ENCODE data around the gene HSP90B1. TPM values are rescaled to one million over a fixed set of nuclear protein-coding genes. Genes with fewer than 3 reads are reported as not detected.

HSP90B1 gene
- total and polyA plus RNA-seq, 4 donors: 374 to 594 (median 433) TPM

GRCh38 chr12:103901518-103902173 is 28.6 kb upstream of the HSP90B1 start:
- H3K36me3 ChIP-seq (ENCODE audit: control insufficient read depth, insufficient read depth, low read length): no peaks in the 10 kb centered on the region
- WGBS (ENCODE audit: insufficient coverage): 83% methylated on average over 6 of the region's 7 CpGs
- no peak overlapping the region for H3K27ac ChIP-seq (ENCODE audit: low read depth, low read length)
- H3K4me3 ChIP-seq (ENCODE audit: low read depth, low read length): no peak overlapping the region
- H3K4me1 ChIP-seq (ENCODE audit: control insufficient read depth, insufficient read depth, low read length): no peaks in the 10 kb centered on the region
- H3K9me3 ChIP-seq (ENCODE audit: control insufficient read depth, insufficient read depth, low read length): no peaks in the 10 kb centered on the region
- H3K27me3 ChIP-seq (ENCODE audit: control insufficient read depth, insufficient read depth, low read length): no peaks in the 10 kb centered on the region
- no peak for DNase-seq (ENCODE audit: low read depth in 4 of 6, low spot score in 6 of 6)

- WGBS (ENCODE audit: insufficient coverage): 88% methylated on average over 1 of the region's 1 CpG
- Histone ChIP-seq H3K9me3 (ENCODE audit: control insufficient read depth, insufficient read depth, low read length) (no peaks in the 10 kb centered on the region), H3K4me1 (ENCODE audit: control insufficient read depth, insufficient read depth, low read length) (no peaks in the 10 kb centered on the region), H3K27me3 (ENCODE audit: control insufficient read depth, insufficient read depth, low read length) (no peaks in the 10 kb centered on the region), H3K4me3 (ENCODE audit: low read depth, low read length) (no peak overlapping the region), H3K27ac (ENCODE audit: low read depth, low read length) (no peak overlapping the region), H3K36me3 (ENCODE audit: control insufficient read depth, insufficient read depth, low read length) (no peaks in the 10 kb centered on the region)
- DNase-seq (ENCODE audit: low read depth in 4 of 6, low spot score in 6 of 6): no peak
Observed at GRCh38 chr12:103903993-103904392, 26.2 kb upstream of the HSP90B1 start.

- no peak overlapping the region for H3K27ac ChIP-seq (ENCODE audit: low read depth, low read length)
- H3K9me3 ChIP-seq (ENCODE audit: control insufficient read depth, insufficient read depth, low read length): no peaks in the 10 kb centered on the region
- H3K27me3 ChIP-seq (ENCODE audit: control insufficient read depth, insufficient read depth, low read length): no peaks in the 10 kb centered on the region
- H3K36me3 ChIP-seq (ENCODE audit: control insufficient read depth, insufficient read depth, low read length): no peaks in the 10 kb centered on the region
- no peak overlapping the region for H3K4me3 ChIP-seq (ENCODE audit: low read depth, low read length)
- 80% methylated on average over 1 of the region's 4 CpGs for WGBS (ENCODE audit: insufficient coverage)
- DNase-seq (ENCODE audit: low read depth in 4 of 6, low spot score in 6 of 6): no peak
- H3K4me1 ChIP-seq (ENCODE audit: control insufficient read depth, insufficient read depth, low read length): no peaks in the 10 kb centered on the region
Observed at GRCh38 chr12:103905730-103906349, 24.4 kb upstream of the HSP90B1 start.

- no peak for DNase-seq (ENCODE audit: low read depth in 4 of 6, low spot score in 6 of 6)
- Histone ChIP-seq H3K27ac (ENCODE audit: low read depth, low read length) (no peak overlapping the region), H3K9me3 (ENCODE audit: control insufficient read depth, insufficient read depth, low read length) (no peaks in the 10 kb centered on the region), H3K4me1 (ENCODE audit: control insufficient read depth, insufficient read depth, low read length) (no peaks in the 10 kb centered on the region), H3K36me3 (ENCODE audit: control insufficient read depth, insufficient read depth, low read length) (no peaks in the 10 kb centered on the region), H3K4me3 (ENCODE audit: low read depth, low read length) (no peak overlapping the region), H3K27me3 (ENCODE audit: control insufficient read depth, insufficient read depth, low read length) (no peaks in the 10 kb centered on the region)
Observed at GRCh38 chr12:103908246-103908541, 22.0 kb upstream of the HSP90B1 start.

- H3K27ac ChIP-seq (ENCODE audit: low read depth, low read length): no peak overlapping the region
- H3K36me3 ChIP-seq (ENCODE audit: control insufficient read depth, insufficient read depth, low read length): no peaks in the 10 kb centered on the region
- DNase-seq (ENCODE audit: low read depth in 4 of 6, low spot score in 6 of 6): no peak
- no peaks in the 10 kb centered on the region for H3K27me3 ChIP-seq (ENCODE audit: control insufficient read depth, insufficient read depth, low read length)
- H3K9me3 ChIP-seq (ENCODE audit: control insufficient read depth, insufficient read depth, low read length): no peaks in the 10 kb centered on the region
- 50% methylated on average over 1 of the region's 2 CpGs for WGBS (ENCODE audit: insufficient coverage)
- H3K4me1 ChIP-seq (ENCODE audit: control insufficient read depth, insufficient read depth, low read length): no peaks in the 10 kb centered on the region
- H3K4me3 ChIP-seq (ENCODE audit: low read depth, low read length): no peak overlapping the region
Observed at GRCh38 chr12:103908877-103909276, 21.3 kb upstream of the HSP90B1 start.

- H3K27ac ChIP-seq (ENCODE audit: low read depth, low read length): no peak overlapping the region
- no peak overlapping the region for H3K4me3 ChIP-seq (ENCODE audit: low read depth, low read length)
- DNase-seq (ENCODE audit: low read depth in 4 of 6, low spot score in 6 of 6): no peak
- H3K27me3 ChIP-seq (ENCODE audit: control insufficient read depth, insufficient read depth, low read length): no peaks in the 10 kb centered on the region
- H3K9me3 ChIP-seq (ENCODE audit: control insufficient read depth, insufficient read depth, low read length): no peaks in the 10 kb centered on the region
- H3K4me1 ChIP-seq (ENCODE audit: control insufficient read depth, insufficient read depth, low read length): no peaks in the 10 kb centered on the region
- H3K36me3 ChIP-seq (ENCODE audit: control insufficient read depth, insufficient read depth, low read length): no peaks in the 10 kb centered on the region
- no CpG with 5 or more reads among the region's 1 CpG for WGBS (ENCODE audit: insufficient coverage)
Observed at GRCh38 chr12:103909811-103910210, 20.4 kb upstream of the HSP90B1 start.

- no peak overlapping the region for H3K27ac ChIP-seq (ENCODE audit: low read depth, low read length)
- H3K4me1 ChIP-seq (ENCODE audit: control insufficient read depth, insufficient read depth, low read length): no peaks in the 10 kb centered on the region
- DNase-seq (ENCODE audit: low read depth in 4 of 6, low spot score in 6 of 6): no peak
- no peak overlapping the region for H3K4me3 ChIP-seq (ENCODE audit: low read depth, low read length)
- H3K36me3 ChIP-seq (ENCODE audit: control insufficient read depth, insufficient read depth, low read length): no peaks in the 10 kb centered on the region
- no peaks in the 10 kb centered on the region for H3K27me3 ChIP-seq (ENCODE audit: control insufficient read depth, insufficient read depth, low read length)
- no peaks in the 10 kb centered on the region for H3K9me3 ChIP-seq (ENCODE audit: control insufficient read depth, insufficient read depth, low read length)
- WGBS (ENCODE audit: insufficient coverage): no CpG with 5 or more reads among the region's 1 CpG
Observed at GRCh38 chr12:103912069-103912468, 18.1 kb upstream of the HSP90B1 start.

GRCh38 chr12:103913100-103913499 is 17.1 kb upstream of the HSP90B1 start:
- Histone ChIP-seq H3K4me1 (ENCODE audit: control insufficient read depth, insufficient read depth, low read length) (no peaks in the 10 kb centered on the region), H3K9me3 (ENCODE audit: control insufficient read depth, insufficient read depth, low read length) (no peaks in the 10 kb centered on the region), H3K36me3 (ENCODE audit: control insufficient read depth, insufficient read depth, low read length) (no peaks in the 10 kb centered on the region), H3K27me3 (ENCODE audit: control insufficient read depth, insufficient read depth, low read length) (no peaks in the 10 kb centered on the region), H3K27ac (ENCODE audit: low read depth, low read length) (no peak overlapping the region), H3K4me3 (ENCODE audit: low read depth, low read length) (no peak overlapping the region)
- 82% methylated on average over 2 of the region's 3 CpGs for WGBS (ENCODE audit: insufficient coverage)
- DNase-seq (ENCODE audit: low read depth in 4 of 6, low spot score in 6 of 6): no peak

GRCh38 chr12:103915306-103915705 is 14.9 kb upstream of the HSP90B1 start:
- Histone ChIP-seq H3K4me3 (ENCODE audit: low read depth, low read length) (no peak overlapping the region), H3K9me3 (ENCODE audit: control insufficient read depth, insufficient read depth, low read length) (no peaks in the 10 kb centered on the region)
- 63% methylated on average over 6 of the region's 8 CpGs for WGBS (ENCODE audit: insufficient coverage)

GRCh38 chr12:103917873-103918272 is 12.3 kb upstream of the HSP90B1 start:
- no peaks in the 10 kb centered on the region for H3K36me3 ChIP-seq (ENCODE audit: control insufficient read depth, insufficient read depth, low read length)
- H3K4me1 ChIP-seq (ENCODE audit: control insufficient read depth, insufficient read depth, low read length): no peaks in the 10 kb centered on the region
- WGBS (ENCODE audit: insufficient coverage): no CpG with 5 or more reads among the region's 3 CpGs
- no peaks in the 10 kb centered on the region for H3K9me3 ChIP-seq (ENCODE audit: control insufficient read depth, insufficient read depth, low read length)
- no peaks in the 10 kb centered on the region for H3K27me3 ChIP-seq (ENCODE audit: control insufficient read depth, insufficient read depth, low read length)
- no peak overlapping the region for H3K27ac ChIP-seq (ENCODE audit: low read depth, low read length)
- no peak for DNase-seq (ENCODE audit: low read depth in 4 of 6, low spot score in 6 of 6)
- H3K4me3 ChIP-seq (ENCODE audit: low read depth, low read length): no peak overlapping the region

More at GRCh38 chr12:103915306-103915705, 14.9 kb upstream of the HSP90B1 start:
- Histone ChIP-seq H3K27me3 (ENCODE audit: control insufficient read depth, insufficient read depth, low read length) (no peaks in the 10 kb centered on the region), H3K4me1 (ENCODE audit: control insufficient read depth, insufficient read depth, low read length) (no peaks in the 10 kb centered on the region), H3K36me3 (ENCODE audit: control insufficient read depth, insufficient read depth, low read length) (no peaks in the 10 kb centered on the region), H3K27ac (ENCODE audit: low read depth, low read length) (no peak overlapping the region)
- DNase-seq (ENCODE audit: low read depth in 4 of 6, low spot score in 6 of 6): no peak

Data from spinal cord (tissue), 10 donors.